Vagina (tissue), 2 donors: ENCODE data around the gene CFAP61.

Experiments
- CTCF ChIP-seq, 3 experiments: fragments of 450-650 bp in 2 of 3; fragments of 200-600 bp in 1 of 3; sonication (generic) in 1 of 3; IDR thresholded peaks; one replicate each; pipeline ENCODE4 v1.5.1; 2017 to 2019; ENCODE audit warnings: antibody characterized with exemption in 3 of 3, mild to moderate bottlenecking in 2 of 3, moderate library complexity in 2 of 3
- POLR2A ChIP-seq, 2 donors: fragments of 450-650 bp; IDR thresholded peaks; one replicate each; pipeline ENCODE4 v1.6.1; 2017; ENCODE audit warnings: antibody characterized with exemption in 2 of 2, mild to moderate bottlenecking in 2 of 2, moderate library complexity in 2 of 2

- TF ChIP-seq CTCF (IDR thresholded peaks at IDR 0.05) = no peak
- TF ChIP-seq POLR2A (IDR thresholded peaks at IDR 0.05) = no peak
These were observed 24.1 kb downstream of the CFAP61 start for GRCh38 chr20:20076297-20077065.
